K562 (cell line): ENCODE measurements around the gene DRC1. TPM values are rescaled to one million over a fixed set of nuclear protein-coding genes. Genes with fewer than 3 reads are reported as not detected.

Experiments
- ATAC-seq: fragments of 200-7000 bp; cut with Tn5 transposase; 3 replicates; pipeline ENCODE4 v1.9.1; 2020; ENCODE audit warnings: moderate library complexity
- BruUV-seq: library from RNA; stranded (reverse); fragments of 400-500 nt; replicated peaks from 2 replicates; lab custom pipeline; 2021; lab: Mats Ljungman, UMichigan
- CTCF ChIA-PET: fragments of 300-600 bp; formaldehyde crosslinking; extraction: SDS; loops from one replicate; lab custom pipeline; 2021; ENCODE audit warnings: low intra/inter-chr PET ratio; lab: Yijun Ruan, JAX
- POLR2A ChIA-PET: fragments of 300-600, 350-650 bp; sonication (Branson Sonifier 250); formaldehyde crosslinking; extraction: SDS; loops from one replicate; lab custom pipeline; 2021; ENCODE audit warnings: antibody characterized with exemption, inconsistent platforms; lab: Yijun Ruan, JAX
- DNase-seq, 4 experiments: peaks; one replicate each; pipeline versions ENCODE4 v3.0.0 to v3.0.0-alpha.2; 2011 to 2018; ENCODE audit warnings: low spot score in 3 of 4, mixed read lengths in 3 of 4; ENCODE audit errors: extremely low read depth in 1 of 4
- FAIRE-seq: peaks from 2 replicates; lab custom pipeline; 2011; peaks lifted over from hg19 to GRCh38; lab: Jason Lieb, UNC
- H2AFZ ChIP-seq: 2 replicates; pipeline ENCODE4 v1.6.0; 2011; ENCODE audit warnings: low read depth, low read length, control low read depth, inconsistent platforms
- H3K27ac ChIP-seq: fragments of 200-600 bp; 3 replicates; pipeline ENCODE4 v1.8.0; 2011; ENCODE audit warnings: low read depth, mild to moderate bottlenecking, control low read depth, inconsistent platforms, low read length, moderate library complexity, mixed read lengths; ENCODE audit errors: extremely low read depth
- H3K27me3 ChIP-seq, 2 experiments: fragments of 300-600 bp in 1 of 2; 2 replicates in 1 of 2; 3 replicates in 1 of 2; pipeline versions ENCODE4 v1.6.0 to v1.8.0; 2011; ENCODE audit warnings: inconsistent platforms in 2 of 2, low read length in 2 of 2, mild to moderate bottlenecking in 1 of 2, mixed read lengths in 1 of 2, moderate library complexity in 1 of 2; ENCODE audit not compliant: control insufficient read depth in 2 of 2, insufficient read depth in 2 of 2
- H3K36me3 ChIP-seq: fragments of 300-600 bp; 3 replicates; pipeline ENCODE4 v1.8.0; 2011; ENCODE audit warnings: mild to moderate bottlenecking, low read length, inconsistent platforms; ENCODE audit not compliant: control insufficient read depth, insufficient read depth
- H3K4me1 ChIP-seq, 2 experiments: fragments of 200-600 bp in 1 of 2; replicated peaks in 1 of 2; 2 replicates in 1 of 2; 3 replicates in 1 of 2; pipeline versions ENCODE4 v1.5.1 to v1.8.0; 2011; ENCODE audit warnings: inconsistent platforms in 2 of 2, low read length in 2 of 2, mild to moderate bottlenecking in 1 of 2, mixed read lengths in 1 of 2, moderate library complexity in 1 of 2; ENCODE audit not compliant: control insufficient read depth in 2 of 2, insufficient read depth in 2 of 2
- H3K4me2 ChIP-seq: 2 replicates; pipeline ENCODE4 v1.6.1; 2011; ENCODE audit warnings: low read length, control low read depth, inconsistent platforms, mixed read lengths; ENCODE audit not compliant: insufficient read depth
- H3K4me3 ChIP-seq: fragments of 200-600 bp; sonication (generic), shearing (Covaris generic); 2 replicates; pipeline ENCODE4 v1.5.1; 2016; ENCODE audit warnings: control low read depth, inconsistent platforms
- H3K79me2 ChIP-seq: fragments of 200-600 bp; 3 replicates; pipeline ENCODE4 v1.8.0; 2011; ENCODE audit warnings: low read length, inconsistent platforms; ENCODE audit not compliant: control insufficient read depth, insufficient read depth
- H3K9ac ChIP-seq, 2 experiments: 2 replicates each; pipeline versions ENCODE4 v1.6.0 to v1.6.1; 2011; ENCODE audit warnings: low read depth in 2 of 2, low read length in 2 of 2, control low read depth in 1 of 2, inconsistent platforms in 1 of 2, mild to moderate bottlenecking in 1 of 2, mixed read lengths in 1 of 2; ENCODE audit not compliant: insufficient read depth in 1 of 2
- H3K9me1 ChIP-seq: one replicate; pipeline ENCODE4 v1.6.0; 2011; ENCODE audit warnings: inconsistent platforms, mild to moderate bottlenecking, low read length, moderate library complexity; ENCODE audit not compliant: control insufficient read depth, insufficient read depth
- H3K9me3 ChIP-seq: replicated peaks from 2 replicates; pipeline ENCODE4 v1.5.1; 2011; ENCODE audit warnings: low read depth, low read length, inconsistent platforms; ENCODE audit not compliant: control insufficient read depth, insufficient read depth
- H4K20me1 ChIP-seq: replicated peaks from 2 replicates; pipeline ENCODE4 v1.6.1; 2011; ENCODE audit warnings: low read length, inconsistent platforms, mixed read lengths; ENCODE audit not compliant: control insufficient read depth, insufficient read depth
- FOXP4 ChIP-seq: sonication (generic); formaldehyde crosslinking; IDR thresholded peaks from 2 replicates; pipeline ENCODE4 v1.8.0; 2022; ENCODE audit warnings: mild to moderate bottlenecking, missing genetic modification reagents, borderline replicate concordance
- HMGXB4 ChIP-seq: sonication (generic); formaldehyde crosslinking; IDR thresholded peaks from 2 replicates; pipeline ENCODE4 v1.8.1; 2023; ENCODE audit warnings: mild to moderate bottlenecking, missing genetic modification reagents
- ILF3 ChIP-seq: fragments of 450-650 bp; IDR thresholded peaks from 2 replicates; pipeline ENCODE4 v1.6.1; 2018; ENCODE audit warnings: antibody characterized with exemption, mild to moderate bottlenecking, moderate library complexity, borderline replicate concordance
- KLF16 ChIP-seq: IDR thresholded peaks from 2 replicates; pipeline ENCODE4 v1.6.1; 2016; ENCODE audit warnings: antibody characterized with exemption
- NELFE ChIP-seq: IDR thresholded peaks from 2 replicates; pipeline ENCODE4 v1.6.1; 2011; ENCODE audit warnings: mild to moderate bottlenecking; ENCODE audit not compliant: insufficient read depth, insufficient read length
- NR0B1 ChIP-seq: fragments of 450-650 bp; IDR thresholded peaks from one replicate; pipeline ENCODE4 v1.6.1; 2018; ENCODE audit warnings: mild to moderate bottlenecking, moderate library complexity; ENCODE audit not compliant: partially characterized antibody
- SMAD3 ChIP-seq: fragments of 450-650 bp; formaldehyde crosslinking; conservative IDR thresholded peaks from 2 replicates; pipeline ENCODE4 v1.4.0; 2020; ENCODE audit warnings: mild to moderate bottlenecking
- WGBS: fragments of 100-300 bp; shearing (Covaris generic); methylation state at CpG from one replicate; pipeline ENCODE4 v1.1.6; 2016; ENCODE audit warnings: low coverage, mixed read lengths; ENCODE audit not compliant: insufficient coverage; ENCODE audit errors: missing lambda C conversion rate; 5-methylcytosine and 5-hydroxymethylcytosine counted together
- in situ Hi-C: fragments of 300-500 bp; cut with MboI; formaldehyde crosslinking; loops from 4 replicates; pipeline ENCODE4 v1.15.0; 2018; ENCODE audit warnings: inconsistent platforms, mixed read lengths
- intact Hi-C: fragments of 100-400 bp; cut with micrococcal nuclease; formaldehyde crosslinking; loops from 2 replicates; pipeline ENCODE4 v1.14.2; 2022
- polyA plus RNA-seq, 8 experiments: library from polyadenylated mRNA; depleted of rRNA in 4 of 8; stranded (reverse) in 5 of 8; unstranded in 3 of 8; fragments of >200 nt; fragmentation: Nextera tagmentation in 2 of 8; fragmentation: Illumina TruSeq in 1 of 8; extraction: Ambion mirVana in 2 of 8; extraction: Trizol in 1 of 8; gene quantifications; 2 replicates each; pipeline versions ENCODE4 v1.2.1 to v1.2.3, GENCODE V29; 2011 to 2014; ENCODE audit warnings: inconsistent platforms in 1 of 8, missing spikeins in 1 of 8
- total RNA-seq, 7 experiments: library from RNA; depleted of rRNA in 6 of 7; stranded (reverse); fragments of >200 nt in 6 of 7; fragmentation: Illumina TruSeq in 2 of 7; extraction: Trizol in 2 of 7; gene quantifications; 2 replicates each; pipeline versions ENCODE4 v1.2.1 to v1.2.3, GENCODE V29; 2011 to 2021; ENCODE audit warnings: low replicate concordance in 1 of 7
- TF ChIP-seq, protein P1 (sequence below): fragments of 200-800 bp; sonication (Bioruptor generic); IDR thresholded peaks from 2 replicates; pipeline ENCODE4 v1.6.1; 2017; ENCODE audit warnings: missing genetic modification characterization, missing compliant biosample characterization
- TF ChIP-seq, protein P2 (sequence below), 3 experiments: IDR thresholded peaks in 2 of 3; conservative IDR thresholded peaks in 1 of 3; 2 replicates each; pipeline ENCODE4 v1.5.1; 2011 to 2012; ENCODE audit warnings: low read length in 3 of 3, mild to moderate bottlenecking in 3 of 3, control low read depth in 2 of 3, improper control_type of control experiment in 1 of 3, inconsistent platforms in 1 of 3, low read depth in 1 of 3, mixed read lengths in 1 of 3, moderate library complexity in 1 of 3; ENCODE audit not compliant: insufficient read depth in 2 of 3
- TF ChIP-seq, protein P3 (sequence below): fragments of 450-650 bp; formaldehyde crosslinking; IDR thresholded peaks from 2 replicates; pipeline ENCODE4 v1.4.0; 2020; ENCODE audit warnings: mild to moderate bottlenecking, moderate library complexity

DRC1 gene
- total and polyA plus RNA-seq, 9 of the 15 experiments (the other 6 are each of a cell fraction or from before 2014, with no cell fraction given): 0.07 to 0.10 TPM; not detected in 7

GRCh38 chr2:26410764-26411243 is 9.1 kb downstream of the DRC1 start:
- peak; percentile 30 to 54 (median 38) for DNase-seq
- no peaks in the 10 kb centered on the region for H4K20me1 ChIP-seq
- FAIRE-seq: peak; percentile 40
- no peaks in the 10 kb centered on the region for H3K27me3 ChIP-seq
- H3K79me2 ChIP-seq: no peaks in the 10 kb centered on the region
- H3K36me3 ChIP-seq: no peaks in the 10 kb centered on the region
- ATAC-seq: peak; percentile 42
- H3K9me1 ChIP-seq: no peaks in the 10 kb centered on the region
- H3K4me3 ChIP-seq: no peak overlapping the region
- H3K9me3 ChIP-seq: 0 out of 2 replicates have a peak, but pooled peaks cover 4% of the 10 kb centered on the region
- no TSS peak for BruUV-seq
- H3K4me2 ChIP-seq: no peak overlapping the region; the same call in 1 of the 2 replicates
- ChIA-PET POLR2A (interaction anchor here (0.6 to 2.5 kb wide), 4 partner anchors 9 to 14 kb away, joined by 3 to 16 read pairs (median 4); no protein-coding TSS in a partner anchor), CTCF (no interaction called here)
- peaks cover 7 to 18% of the 10 kb centered on the region in 2 experiments; a peak in 4 of 5 replicates for H3K4me1 ChIP-seq
- 42% methylated on average over 2 of the region's 2 CpGs for WGBS
- H3K27ac ChIP-seq: peak overlapping the region; percentile 95
- intact Hi-C loops (loop anchor here (5.0 kb wide), 1 partner anchor 64 kb away; the partner anchor contains the start of genes ADGRF3 and SELENOI), in situ Hi-C loops (no loop called here)
- peak overlapping the region; percentile 95 for H2AFZ ChIP-seq
- peak overlapping the region in 1 of 2 experiments; percentile 78; a peak in 1 of 4 replicates for H3K9ac ChIP-seq
- TF ChIP-seq, protein P1, sequence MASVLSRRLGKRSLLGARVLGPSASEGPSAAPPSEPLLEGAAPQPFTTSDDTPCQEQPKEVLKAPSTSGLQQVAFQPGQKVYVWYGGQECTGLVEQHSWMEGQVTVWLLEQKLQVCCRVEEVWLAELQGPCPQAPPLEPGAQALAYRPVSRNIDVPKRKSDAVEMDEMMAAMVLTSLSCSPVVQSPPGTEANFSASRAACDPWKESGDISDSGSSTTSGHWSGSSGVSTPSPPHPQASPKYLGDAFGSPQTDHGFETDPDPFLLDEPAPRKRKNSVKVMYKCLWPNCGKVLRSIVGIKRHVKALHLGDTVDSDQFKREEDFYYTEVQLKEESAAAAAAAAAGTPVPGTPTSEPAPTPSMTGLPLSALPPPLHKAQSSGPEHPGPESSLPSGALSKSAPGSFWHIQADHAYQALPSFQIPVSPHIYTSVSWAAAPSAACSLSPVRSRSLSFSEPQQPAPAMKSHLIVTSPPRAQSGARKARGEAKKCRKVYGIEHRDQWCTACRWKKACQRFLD (CRISPR knock-in tag): peak; percentile 68; the same call in 1 of the 2 replicates
- TF ChIP-seq NR0B1: no peak
- no peak for TF ChIP-seq NELFE
- no peak for TF ChIP-seq HMGXB4 (CRISPR knock-in tag)
- TF ChIP-seq FOXP4 (CRISPR knock-in tag): no peak
- 0 out of 2 replicates have a peak, but pooled peaks have one; percentile 67 for TF ChIP-seq SMAD3
- TF ChIP-seq, protein P2, sequence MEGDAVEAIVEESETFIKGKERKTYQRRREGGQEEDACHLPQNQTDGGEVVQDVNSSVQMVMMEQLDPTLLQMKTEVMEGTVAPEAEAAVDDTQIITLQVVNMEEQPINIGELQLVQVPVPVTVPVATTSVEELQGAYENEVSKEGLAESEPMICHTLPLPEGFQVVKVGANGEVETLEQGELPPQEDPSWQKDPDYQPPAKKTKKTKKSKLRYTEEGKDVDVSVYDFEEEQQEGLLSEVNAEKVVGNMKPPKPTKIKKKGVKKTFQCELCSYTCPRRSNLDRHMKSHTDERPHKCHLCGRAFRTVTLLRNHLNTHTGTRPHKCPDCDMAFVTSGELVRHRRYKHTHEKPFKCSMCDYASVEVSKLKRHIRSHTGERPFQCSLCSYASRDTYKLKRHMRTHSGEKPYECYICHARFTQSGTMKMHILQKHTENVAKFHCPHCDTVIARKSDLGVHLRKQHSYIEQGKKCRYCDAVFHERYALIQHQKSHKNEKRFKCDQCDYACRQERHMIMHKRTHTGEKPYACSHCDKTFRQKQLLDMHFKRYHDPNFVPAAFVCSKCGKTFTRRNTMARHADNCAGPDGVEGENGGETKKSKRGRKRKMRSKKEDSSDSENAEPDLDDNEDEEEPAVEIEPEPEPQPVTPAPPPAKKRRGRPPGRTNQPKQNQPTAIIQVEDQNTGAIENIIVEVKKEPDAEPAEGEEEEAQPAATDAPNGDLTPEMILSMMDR (IDR thresholded peaks at IDR 0.05 in 2 of 3, conservative IDR thresholded peaks at IDR 0.05 in 1 of 3; ENCODE audit: insufficient read depth in 2 of 3, low read depth in 1 of 3, low read length in 3 of 3): no peak
- TF ChIP-seq, protein P3, sequence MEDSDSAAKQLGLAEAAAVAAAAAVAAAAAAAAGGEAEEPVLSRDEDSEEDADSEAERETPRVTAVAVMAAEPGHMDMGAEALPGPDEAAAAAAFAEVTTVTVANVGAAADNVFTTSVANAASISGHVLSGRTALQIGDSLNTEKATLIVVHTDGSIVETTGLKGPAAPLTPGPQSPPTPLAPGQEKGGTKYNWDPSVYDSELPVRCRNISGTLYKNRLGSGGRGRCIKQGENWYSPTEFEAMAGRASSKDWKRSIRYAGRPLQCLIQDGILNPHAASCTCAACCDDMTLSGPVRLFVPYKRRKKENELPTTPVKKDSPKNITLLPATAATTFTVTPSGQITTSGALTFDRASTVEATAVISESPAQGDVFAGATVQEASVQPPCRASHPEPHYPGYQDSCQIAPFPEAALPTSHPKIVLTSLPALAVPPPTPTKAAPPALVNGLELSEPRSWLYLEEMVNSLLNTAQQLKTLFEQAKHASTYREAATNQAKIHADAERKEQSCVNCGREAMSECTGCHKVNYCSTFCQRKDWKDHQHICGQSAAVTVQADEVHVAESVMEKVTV (CRISPR knock-in tag): no peak
- TF ChIP-seq KLF16: no peak
- no peak for TF ChIP-seq ILF3
